NCI-H2029 treated with DMSO at 0.1 percent for 48 hours (cell line): ENCODE data around the gene ATP5F1D.
"Not testable (repeated sequence)": the region's sequence is repeated elsewhere in the genome, so short reads cannot be mapped to it uniquely, and the experiment has no call there.

Experiments
- DNase-seq: peaks from one replicate; lab custom pipeline; 2025; lab: John Stamatoyannopoulos, UW

Gene ATP5F1D

GRCh38 chr19:1233115-1233667 is 8.4 kb upstream of the ATP5F1D start:
- DNase-seq: no peak

GRCh38 chr19:1234051-1234954 is 7.2 kb upstream of the ATP5F1D start:
- DNase-seq: no peak

GRCh38 chr19:1234955-1235380 is 6.6 kb upstream of the ATP5F1D start:
- DNase-seq: no peak

- DNase-seq: no peak
Measured at GRCh38 chr19:1235625-1236538, 5.7 kb upstream of the ATP5F1D start.

- no peak for DNase-seq
Measured at GRCh38 chr19:1236576-1236975, 5.0 kb upstream of the ATP5F1D start.

- no peak for DNase-seq
Measured at GRCh38 chr19:1237027-1237659, 4.4 kb upstream of the ATP5F1D start.

- no peak for DNase-seq
Measured at GRCh38 chr19:1237754-1238368, 3.7 kb upstream of the ATP5F1D start, which contains the start of gene CBARP. TSS of gene CBARP (minus strand) at chr19:1238005. CDS start at chr19:1236100, 1,905 bp downstream.

- no peak for DNase-seq
Measured at GRCh38 chr19:1238369-1239303, 2.9 kb upstream of the ATP5F1D start.

- no peak for DNase-seq
Measured at GRCh38 chr19:1239420-1239795, 2.1 kb upstream of the ATP5F1D start.

- peak; percentile 44 for DNase-seq
Measured at GRCh38 chr19:1239796-1240737, 1.5 kb upstream of the ATP5F1D start.

- DNase-seq: no peak
Measured at GRCh38 chr19:1240925-1241324, 626 bp upstream of the ATP5F1D start.

GRCh38 chr19:1243768-1244692 is 2.5 kb downstream of the ATP5F1D start:
- peak; percentile 51 for DNase-seq

- no peak for DNase-seq
Measured at GRCh38 chr19:1244693-1245451, 3.3 kb downstream of the ATP5F1D start.

- DNase-seq: no peak
Measured at GRCh38 chr19:1245494-1246264, 4.1 kb downstream of the ATP5F1D start.

- DNase-seq: not testable (repeated sequence)
Measured at GRCh38 chr19:1246265-1247087, 4.9 kb downstream of the ATP5F1D start.

- DNase-seq: no peak
Measured at GRCh38 chr19:1247748-1248138, 6.2 kb downstream of the ATP5F1D start.
